NB4 (cell line): ENCODE results near the gene FBN3.

Experiments
- DNase-seq: peaks from one replicate; pipeline ENCODE4 v3.0.0; 2010; ENCODE audit warnings: low read depth
- H3K4me3 ChIP-seq: one replicate; pipeline ENCODE4 v1.5.1; 2011; ENCODE audit warnings: mild to moderate bottlenecking, low read depth, low read length, moderate library complexity
- MYC ChIP-seq: IDR thresholded peaks from 2 replicates; pipeline ENCODE4 v1.6.1; 2011; ENCODE audit warnings: low read depth, low read length
- POLR2A ChIP-seq: IDR thresholded peaks from 2 replicates; pipeline ENCODE4 v1.6.1; 2011; ENCODE audit warnings: mild to moderate bottlenecking; ENCODE audit not compliant: insufficient read length; ENCODE audit errors: extremely low read depth
- TF ChIP-seq, protein P1 (sequence below): IDR thresholded peaks from one replicate; pipeline ENCODE4 v1.5.1; 2012; ENCODE audit warnings: low read depth, low read length
- TF ChIP-seq, protein P2 (sequence below): IDR thresholded peaks from 2 replicates; pipeline ENCODE4 v1.6.1; 2011; ENCODE audit warnings: low read depth, low read length

FBN3 gene

DNA sequence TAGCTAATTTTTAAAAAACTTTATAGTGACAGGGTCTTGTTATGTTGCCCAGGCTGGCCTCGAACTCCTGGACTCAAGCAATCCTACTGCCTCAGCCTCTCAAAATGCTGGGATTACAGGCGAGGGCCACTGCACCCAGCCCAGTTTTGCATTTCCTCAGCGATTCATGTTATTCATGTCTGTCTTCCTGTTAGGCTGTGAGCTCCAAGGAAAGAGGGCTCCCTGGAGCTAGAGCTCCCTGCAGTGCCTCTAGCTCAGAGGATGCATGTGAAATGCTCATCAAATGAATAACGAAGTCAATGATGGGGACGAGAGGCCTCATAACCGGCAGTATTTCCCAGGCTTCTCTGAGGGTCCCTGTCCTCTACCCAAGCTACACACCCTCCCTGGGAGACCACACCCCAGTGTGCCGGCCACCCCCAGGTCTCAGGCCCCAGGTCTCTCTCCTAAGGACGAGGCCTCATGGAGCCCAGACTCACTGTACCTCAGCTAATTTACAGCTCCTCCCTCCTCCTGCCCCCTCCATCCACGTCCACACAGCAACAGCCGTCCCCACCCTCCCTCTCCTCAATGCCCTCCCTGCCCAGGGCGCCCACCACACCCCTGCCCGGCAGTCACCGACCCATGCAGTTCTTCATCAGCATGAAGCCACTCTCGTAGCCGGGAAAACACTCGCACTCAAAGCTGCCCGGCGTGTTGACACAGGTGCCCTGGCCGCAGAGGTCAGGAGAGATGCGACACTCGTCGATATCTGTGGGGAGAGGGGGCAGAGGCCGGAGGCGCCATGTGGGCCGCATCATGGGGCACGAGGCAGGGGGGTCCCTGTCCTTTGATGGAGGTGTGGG, 28.5 kb downstream of the FBN3 start:
- no peak overlapping the region for H3K4me3 ChIP-seq
- TF ChIP-seq MYC (no peak), POLR2A (no peak)
- TF ChIP-seq, protein P1, sequence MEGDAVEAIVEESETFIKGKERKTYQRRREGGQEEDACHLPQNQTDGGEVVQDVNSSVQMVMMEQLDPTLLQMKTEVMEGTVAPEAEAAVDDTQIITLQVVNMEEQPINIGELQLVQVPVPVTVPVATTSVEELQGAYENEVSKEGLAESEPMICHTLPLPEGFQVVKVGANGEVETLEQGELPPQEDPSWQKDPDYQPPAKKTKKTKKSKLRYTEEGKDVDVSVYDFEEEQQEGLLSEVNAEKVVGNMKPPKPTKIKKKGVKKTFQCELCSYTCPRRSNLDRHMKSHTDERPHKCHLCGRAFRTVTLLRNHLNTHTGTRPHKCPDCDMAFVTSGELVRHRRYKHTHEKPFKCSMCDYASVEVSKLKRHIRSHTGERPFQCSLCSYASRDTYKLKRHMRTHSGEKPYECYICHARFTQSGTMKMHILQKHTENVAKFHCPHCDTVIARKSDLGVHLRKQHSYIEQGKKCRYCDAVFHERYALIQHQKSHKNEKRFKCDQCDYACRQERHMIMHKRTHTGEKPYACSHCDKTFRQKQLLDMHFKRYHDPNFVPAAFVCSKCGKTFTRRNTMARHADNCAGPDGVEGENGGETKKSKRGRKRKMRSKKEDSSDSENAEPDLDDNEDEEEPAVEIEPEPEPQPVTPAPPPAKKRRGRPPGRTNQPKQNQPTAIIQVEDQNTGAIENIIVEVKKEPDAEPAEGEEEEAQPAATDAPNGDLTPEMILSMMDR: no peak
- TF ChIP-seq, protein P2, sequence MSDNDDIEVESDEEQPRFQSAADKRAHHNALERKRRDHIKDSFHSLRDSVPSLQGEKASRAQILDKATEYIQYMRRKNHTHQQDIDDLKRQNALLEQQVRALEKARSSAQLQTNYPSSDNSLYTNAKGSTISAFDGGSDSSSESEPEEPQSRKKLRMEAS: no peak
- DNase-seq: no peak

DNA sequence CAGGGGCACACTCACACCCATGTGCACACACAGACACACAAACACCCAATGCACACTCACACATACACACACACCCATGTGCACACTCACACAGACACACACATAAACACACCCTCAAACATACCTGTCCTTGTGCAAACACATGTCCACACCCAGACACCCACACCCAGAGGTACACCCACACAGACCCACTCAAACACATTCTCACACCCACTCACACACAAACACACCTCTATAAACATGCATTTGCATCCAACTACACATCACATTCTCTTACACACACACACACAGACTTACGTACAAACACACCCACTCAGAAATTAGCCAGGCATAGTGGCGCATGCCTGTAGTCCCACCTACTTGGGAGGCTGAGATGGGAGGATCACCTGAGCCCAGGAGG, 31.4 kb downstream of the FBN3 start:
- TF ChIP-seq POLR2A (no peak), MYC (no peak)
- TF ChIP-seq, protein P2: no peak
- TF ChIP-seq, protein P1: no peak
- no peak overlapping the region for H3K4me3 ChIP-seq
- no peak for DNase-seq

DNA sequence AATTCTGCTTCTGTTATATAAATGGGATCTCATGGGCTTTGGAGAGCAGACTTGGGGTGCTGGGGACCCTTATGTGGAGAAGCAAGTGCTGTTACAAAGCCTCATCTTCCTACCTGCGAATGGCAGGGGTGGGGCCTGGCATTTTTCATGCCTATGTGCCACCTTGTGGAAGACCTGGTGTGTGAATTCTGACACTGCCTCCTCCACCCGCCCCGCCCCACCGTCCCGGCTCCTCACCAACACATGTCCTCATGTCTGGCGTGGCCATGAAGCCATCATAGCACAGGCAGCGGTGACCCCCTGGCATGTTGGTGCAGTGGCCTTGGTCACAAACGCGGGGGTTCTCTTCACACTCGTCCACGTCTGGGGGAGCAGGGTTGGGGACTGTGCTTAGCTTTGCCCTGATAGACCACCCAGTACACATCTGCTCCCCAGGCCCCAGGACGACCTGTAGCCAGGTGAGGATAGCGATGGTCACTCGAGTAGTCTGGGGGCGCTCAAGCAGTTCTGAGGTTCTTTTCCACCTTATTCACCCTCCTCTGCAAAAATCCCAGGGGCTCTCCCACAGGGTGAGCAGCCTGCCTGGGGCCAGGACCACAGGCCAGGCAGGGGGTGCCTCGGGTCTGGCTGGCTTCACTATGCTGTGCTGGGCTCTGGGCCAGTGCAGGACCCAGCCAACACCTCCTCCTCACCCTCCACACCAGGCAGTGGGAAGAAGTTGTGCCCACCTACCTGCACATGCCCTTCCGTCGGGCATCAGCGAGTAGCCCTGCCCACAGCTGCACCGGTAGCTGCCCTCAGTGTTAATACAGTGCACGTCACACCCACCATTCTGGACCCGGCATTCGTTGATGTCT, 32.7 kb downstream of the FBN3 start:
- TF ChIP-seq, protein P1: no peak
- TF ChIP-seq, protein P2: no peak
- TF ChIP-seq POLR2A (no peak), MYC (no peak)
- peak; percentile 23 for DNase-seq
- no peak overlapping the region for H3K4me3 ChIP-seq

DNA sequence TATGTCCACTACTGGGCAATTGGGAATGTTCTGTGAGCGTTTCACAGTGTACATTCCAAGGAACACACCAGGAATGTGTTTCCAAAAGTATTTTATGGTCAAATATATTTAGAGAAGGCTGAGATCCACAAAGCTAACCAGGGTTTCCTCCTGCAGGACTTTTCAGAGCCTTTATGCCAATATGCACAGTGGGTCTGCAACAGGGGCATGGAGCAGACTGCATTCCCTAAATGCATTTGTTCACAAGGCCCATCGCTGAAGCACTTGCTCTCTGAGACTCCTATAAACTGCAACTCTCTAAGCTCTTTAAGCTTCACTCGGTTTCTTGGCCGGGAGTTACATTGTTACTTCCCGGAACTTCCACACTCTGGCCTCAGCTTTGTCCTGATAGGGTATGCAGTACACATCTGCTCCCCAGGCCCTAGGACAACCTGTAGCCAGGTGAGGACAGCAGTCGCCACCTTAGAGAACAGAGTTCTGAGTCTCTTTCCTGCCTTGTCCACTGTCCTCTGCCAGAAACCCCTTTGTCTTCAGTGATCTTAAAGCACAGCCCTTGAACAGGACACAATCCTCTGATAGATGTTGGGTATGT, 33.5 kb downstream of the FBN3 start:
- peak; percentile 8 for DNase-seq
- no peak overlapping the region for H3K4me3 ChIP-seq
- TF ChIP-seq MYC (no peak), POLR2A (no peak)
- TF ChIP-seq, protein P1: no peak

DNA sequence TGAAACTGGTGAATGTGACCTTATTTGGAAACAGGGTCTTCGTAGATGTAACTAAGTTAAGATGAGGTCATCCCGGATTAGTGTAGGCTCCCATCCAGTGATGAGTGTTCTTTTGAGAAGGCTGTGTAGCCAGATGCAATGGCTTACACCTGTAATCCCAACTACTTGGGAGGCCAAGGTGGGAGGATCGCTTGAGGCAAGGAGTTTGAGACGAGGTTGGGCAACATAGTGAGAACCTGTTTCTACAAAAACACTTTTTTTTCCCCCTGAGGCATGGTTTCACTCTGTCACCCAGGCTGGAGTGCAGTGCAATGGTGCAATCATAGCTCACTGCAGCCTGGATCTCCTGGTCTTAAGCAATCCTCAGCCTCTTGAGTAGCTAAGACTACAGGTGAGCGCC, 36.4 kb downstream of the FBN3 start:
- peak; percentile 58 for DNase-seq
- H3K4me3 ChIP-seq: no peak overlapping the region
- TF ChIP-seq POLR2A (no peak), MYC (no peak)
- TF ChIP-seq, protein P2: no peak; the same call in 1 of the 2 replicates
- TF ChIP-seq, protein P1: no peak
